Breast epithelium (tissue), 4 donors: Measurements from ENCODE around the gene PLCE1. TPM values are rescaled to one million over a fixed set of nuclear protein-coding genes. Genes with fewer than 3 reads are reported as not detected.

ENCODE experiments used
- DNase-seq, 2 donors: peaks; one replicate each; pipeline ENCODE4 v3.0.0-alpha.2; 2019; ENCODE audit warnings: low spot score in 2 of 2
- H3K27ac ChIP-seq, 2 donors: fragments of 200-600 bp; sonication (generic) in 1 of 2; one replicate each; pipeline ENCODE4 v1.5.1; 2016 to 2019; ENCODE audit warnings: mild to moderate bottlenecking in 1 of 2
- H3K27me3 ChIP-seq, 2 donors: fragments of 200-600 bp; sonication (generic) in 1 of 2; one replicate each; pipeline versions ENCODE4 v1.5.1 to v1.6.0; 2017 to 2019; ENCODE audit warnings: control low read depth in 1 of 2, mild to moderate bottlenecking in 1 of 2
- H3K36me3 ChIP-seq: fragments of 200-600 bp; one replicate; pipeline ENCODE4 v1.5.1; 2019
- H3K4me1 ChIP-seq, 2 donors: fragments of 200-600 bp; sonication (generic); one replicate each; pipeline ENCODE4 v1.5.1; 2016 to 2019; ENCODE audit warnings: control low read depth in 1 of 2
- H3K4me3 ChIP-seq, 3 donors: fragments of 200-600 bp; sonication (generic); 1 replicate in 2 of 3; 2 replicates in 1 of 3; pipeline ENCODE4 v1.5.1; 2016 to 2019; ENCODE audit warnings: mild to moderate bottlenecking in 3 of 3, moderate library complexity in 2 of 3
- H3K9me3 ChIP-seq, 2 donors: fragments of 200-600 bp; sonication (generic) in 1 of 2; one replicate each; pipeline ENCODE4 v1.5.1; 2016 to 2019; ENCODE audit warnings: control low read depth in 1 of 2
- CTCF ChIP-seq, 3 donors: fragments of 450-650 bp; IDR thresholded peaks; one replicate each; pipeline ENCODE4 v1.5.1; 2016 to 2017; ENCODE audit warnings: antibody characterized with exemption in 3 of 3, mild to moderate bottlenecking in 3 of 3, moderate library complexity in 3 of 3
- POLR2A ChIP-seq: fragments of 450-650 bp; IDR thresholded peaks from one replicate; pipeline ENCODE4 v1.6.1; 2016; ENCODE audit warnings: antibody characterized with exemption, mild to moderate bottlenecking, moderate library complexity
- POLR2AphosphoS5 ChIP-seq, 3 donors: sonication (generic); formaldehyde crosslinking; IDR thresholded peaks; one replicate each; pipeline ENCODE4 v1.6.1; 2017; ENCODE audit warnings: antibody characterized with exemption in 3 of 3
- intact Hi-C: fragments of 100-400 bp; cut with DNase I; formaldehyde crosslinking; loops from one replicate; pipeline ENCODE4 v1.15.1; 2023; ENCODE audit warnings: low total_unique reads
- total RNA-seq, 3 donors: library from RNA; depleted of rRNA; stranded (reverse); fragments of >200 nt; gene quantifications; one replicate each; pipeline ENCODE4 v1.1.0, GENCODE V29; 2016

The PLCE1 gene
- total RNA-seq, 3 donors from 2014 or later = 6.2 to 14.1 (median 7.0) TPM

- H3K36me3 ChIP-seq = no peaks in the 10 kb centered on the region
- H3K4me1 ChIP-seq = no peaks in the 10 kb centered on the region
- DNase-seq = no peak
- no peak overlapping the region for H3K4me3 ChIP-seq
- no peaks in the 10 kb centered on the region for H3K27me3 ChIP-seq
- no peak for TF ChIP-seq CTCF (IDR thresholded peaks at IDR 0.05)
- no peak for TF ChIP-seq POLR2AphosphoS5 (IDR thresholded peaks at IDR 0.05)
- no peak for TF ChIP-seq POLR2A
- no peaks in the 10 kb centered on the region for H3K9me3 ChIP-seq
- no peak overlapping the region for H3K27ac ChIP-seq
- intact Hi-C loops = no loop called here
These were observed 17.2 kb downstream of the PLCE1 start for GRCh38 chr10:94010886-94011285.

GRCh38 chr10:94011296-94011695 is 17.6 kb downstream of the PLCE1 start:
- Histone ChIP-seq H3K4me1 (no peaks in the 10 kb centered on the region), H3K9me3 (no peaks in the 10 kb centered on the region)

GRCh38 chr10:94012834-94013233 is 19.1 kb downstream of the PLCE1 start:
- Histone ChIP-seq H3K27ac (no peak overlapping the region), H3K4me3 (no peak overlapping the region), H3K9me3 (no peaks in the 10 kb centered on the region), H3K4me1 (no peaks in the 10 kb centered on the region), H3K27me3 (no peaks in the 10 kb centered on the region), H3K36me3 (no peaks in the 10 kb centered on the region)
- DNase-seq = no peak
- TF ChIP-seq CTCF (IDR thresholded peaks at IDR 0.05) (no peak), POLR2A (no peak), POLR2AphosphoS5 (IDR thresholded peaks at IDR 0.05) (no peak)
- intact Hi-C loops = no loop called here

More at GRCh38 chr10:94011296-94011695, 17.6 kb downstream of the PLCE1 start:
- Histone ChIP-seq H3K27ac (no peak overlapping the region), H3K36me3 (no peaks in the 10 kb centered on the region), H3K4me3 (no peak overlapping the region), H3K27me3 (no peaks in the 10 kb centered on the region)
- intact Hi-C loops = no loop called here
- no peak for DNase-seq
- TF ChIP-seq POLR2AphosphoS5 (IDR thresholded peaks at IDR 0.05) (no peak), POLR2A (no peak), CTCF (IDR thresholded peaks at IDR 0.05) (no peak)

GRCh38 chr10:94013331-94013760 is 19.6 kb downstream of the PLCE1 start:
- Histone ChIP-seq H3K36me3 (no peaks in the 10 kb centered on the region), H3K27me3 (no peaks in the 10 kb centered on the region), H3K4me3 (no peak overlapping the region), H3K27ac (no peak overlapping the region), H3K4me1 (no peaks in the 10 kb centered on the region), H3K9me3 (no peaks in the 10 kb centered on the region)
- no peak for DNase-seq
- no peak for TF ChIP-seq CTCF (IDR thresholded peaks at IDR 0.05)
- no peak for TF ChIP-seq POLR2AphosphoS5 (IDR thresholded peaks at IDR 0.05)
- intact Hi-C loops = no loop called here

GRCh38 chr10:94014304-94014703 is 20.6 kb downstream of the PLCE1 start:
- no peak overlapping the region for H3K27ac ChIP-seq
- TF ChIP-seq CTCF (IDR thresholded peaks at IDR 0.05) (no peak), POLR2A (no peak), POLR2AphosphoS5 (IDR thresholded peaks at IDR 0.05) (no peak)
- no peak for DNase-seq
- no peaks in the 10 kb centered on the region for H3K27me3 ChIP-seq
- H3K4me3 ChIP-seq = no peak overlapping the region
- no peaks in the 10 kb centered on the region for H3K9me3 ChIP-seq
- H3K36me3 ChIP-seq = no peaks in the 10 kb centered on the region
- H3K4me1 ChIP-seq = no peaks in the 10 kb centered on the region
- intact Hi-C loops = no loop called here
